ENCODE results near the gene GCSH. TPM values are rescaled to one million over a fixed set of nuclear protein-coding genes. Genes with fewer than 3 reads are reported as not detected.

Gene GCSH
- total RNA-seq, 1 donor from 2014 or later: 50.8 TPM

- ATAC-seq: no peak
- intact Hi-C loops (cut with micrococcal nuclease): no loop called here
- no peak for DNase-seq
These were observed 10.8 kb upstream of the GCSH start for GRCh38 chr16:81106826-81107503.

- ATAC-seq: no peak
- intact Hi-C loops (cut with micrococcal nuclease): no loop called here
- DNase-seq: no peak
These were observed 9.8 kb upstream of the GCSH start for GRCh38 chr16:81105946-81106345.

DNA sequence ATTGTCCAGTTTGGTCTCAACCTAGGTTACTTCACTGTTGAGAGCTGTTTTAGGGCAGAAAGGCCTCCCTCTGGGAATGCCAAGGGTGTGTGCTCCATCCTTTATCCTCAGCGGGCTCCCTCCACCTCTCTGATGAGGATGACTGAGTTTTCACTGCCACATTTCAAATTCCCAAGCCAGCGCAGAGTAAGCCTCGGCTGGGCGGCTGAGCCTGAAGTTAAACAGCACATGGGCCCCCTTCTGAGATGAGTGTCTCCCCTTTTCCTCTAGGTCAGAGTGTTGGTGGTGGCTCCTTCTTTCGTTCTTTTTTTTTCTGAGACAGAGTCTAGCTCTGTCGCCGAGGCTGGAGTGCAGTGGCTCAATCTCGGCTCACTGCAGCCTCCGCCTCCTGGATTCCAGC, 5.5 kb upstream of the GCSH start:
- no peak for DNase-seq
- intact Hi-C loops (cut with micrococcal nuclease): no loop called here
- no peak for ATAC-seq

GRCh38 chr16:81099958-81100357, 3.8 kb upstream of the GCSH start:
- ATAC-seq: no peak
- intact Hi-C loops (cut with micrococcal nuclease): no loop called here
- no peak for DNase-seq

- no peak for DNase-seq
- intact Hi-C loops (cut with micrococcal nuclease): no loop called here
- no peak for ATAC-seq
These were observed 1.0 kb upstream of the GCSH start for GRCh38 chr16:81097230-81097629.

GRCh38 chr16:81096715-81097208, 567 bp upstream of the GCSH start:
- ATAC-seq (no peak), DNase-seq (no peak)
- intact Hi-C loops (cut with micrococcal nuclease): no loop called here

DNA sequence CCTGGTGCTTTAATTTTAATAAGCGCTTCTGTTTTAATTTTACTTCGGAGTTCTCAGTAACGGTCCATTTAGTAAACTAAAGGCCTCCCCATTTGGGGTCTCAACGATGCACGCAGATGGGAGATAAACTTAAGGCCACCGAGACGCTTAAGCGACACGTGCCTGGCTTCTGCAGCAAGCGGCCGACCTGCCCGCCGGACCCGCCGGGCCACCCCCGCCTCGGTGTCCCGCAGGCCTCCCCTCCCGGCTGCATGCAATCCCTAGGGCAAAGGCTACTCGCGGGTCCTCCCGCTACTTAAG, 592 bp downstream of the GCSH start:
- DNase-seq: no peak
- ATAC-seq: no peak
- intact Hi-C loops (cut with micrococcal nuclease): no loop called here

- ATAC-seq (no peak), DNase-seq (no peak)
- intact Hi-C loops (cut with micrococcal nuclease): no loop called here
These were observed 1.4 kb downstream of the GCSH start for GRCh38 chr16:81094771-81095251.

DNA sequence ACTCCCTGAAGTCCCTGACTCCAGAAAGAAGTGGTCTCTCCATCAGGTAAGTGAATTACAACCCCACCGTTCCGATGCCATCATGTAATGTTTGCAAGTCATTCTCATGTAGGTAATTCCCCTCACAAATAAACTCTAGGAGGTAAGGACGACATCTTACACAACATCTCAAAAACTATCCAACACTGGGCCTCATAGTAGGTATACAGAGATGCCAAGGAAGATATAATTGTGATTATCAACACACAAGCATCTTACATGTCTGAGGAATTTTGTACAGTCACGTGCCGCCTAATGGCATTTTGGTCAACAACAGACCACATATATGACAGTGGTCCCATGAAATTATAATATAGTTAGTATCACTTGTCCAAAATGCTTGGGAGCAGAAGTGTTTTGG, 7.4 kb downstream of the GCSH start:
- intact Hi-C loops (cut with micrococcal nuclease): no loop called here
- ATAC-seq (no peak), DNase-seq (no peak)

DNA sequence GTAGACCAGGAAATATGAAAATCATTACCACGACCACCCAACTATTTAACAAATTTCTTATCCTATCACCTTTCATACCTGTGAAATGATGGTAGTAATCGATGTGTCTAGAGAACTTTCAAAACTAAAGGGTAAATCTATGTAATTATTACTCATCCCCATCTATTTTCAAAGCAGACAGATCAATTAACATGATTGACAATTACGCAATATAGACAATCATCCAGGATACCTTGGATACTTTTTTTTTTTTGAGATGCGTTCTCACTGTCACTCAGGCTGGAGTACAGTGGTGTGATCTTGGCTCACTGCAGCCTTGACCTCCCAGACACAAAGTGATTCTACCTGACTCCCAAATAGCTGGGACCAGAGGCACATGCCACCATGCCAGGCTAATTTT, 15.2 kb downstream of the GCSH start:
- no peak for DNase-seq
- ATAC-seq: no peak
- intact Hi-C loops (cut with micrococcal nuclease): no loop called here

- DNase-seq (no peak), ATAC-seq (no peak)
- intact Hi-C loops (cut with micrococcal nuclease): no loop called here
These were observed 16.0 kb downstream of the GCSH start for GRCh38 chr16:81080233-81080632.

DNA sequence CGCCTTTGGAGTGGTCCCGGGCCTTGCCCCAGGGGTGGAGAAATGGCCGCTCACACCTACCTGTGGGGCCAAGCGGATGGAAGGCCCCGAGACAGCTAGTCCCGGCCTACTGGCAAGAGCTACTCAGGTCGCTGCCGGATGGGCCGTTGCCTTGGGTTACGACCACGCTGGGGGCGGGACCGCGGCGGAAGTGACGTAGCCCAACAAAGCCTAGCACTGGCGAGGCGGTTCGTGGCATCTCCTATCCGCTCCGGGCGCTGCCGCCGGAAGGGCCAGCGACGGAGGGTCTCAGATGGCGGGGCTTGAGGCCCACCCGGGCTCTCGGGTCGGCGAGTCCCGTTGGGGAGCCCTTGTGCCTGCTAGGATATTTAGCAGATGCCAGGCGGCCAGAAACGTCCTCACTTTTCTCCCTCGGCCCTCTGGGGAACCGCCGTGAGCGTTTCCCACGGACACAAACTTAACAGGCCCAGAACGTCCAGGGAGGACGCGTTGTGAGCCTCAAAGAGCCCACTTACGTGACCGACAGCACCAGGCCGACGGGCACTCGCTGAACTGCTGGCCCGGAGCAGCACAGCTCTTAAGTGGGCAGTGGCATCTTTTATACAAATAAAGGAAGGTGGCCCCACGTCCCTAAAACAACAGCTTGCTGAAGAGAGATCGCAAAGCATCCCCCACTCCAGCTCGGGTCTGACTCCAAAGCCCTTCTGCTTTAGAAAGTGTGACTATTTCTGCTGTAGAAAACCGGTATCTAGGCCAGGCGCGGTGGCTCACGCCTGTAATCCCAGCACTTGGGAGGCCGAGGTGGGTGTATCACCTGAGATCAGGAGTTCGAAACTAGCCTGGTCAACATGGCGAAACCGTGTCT, 18.9 kb downstream of the GCSH start, which contains the start of gene C16orf46:
C16orf46 (minus strand) TSS at position 163 of the 865 bp plus-strand sequence. CDS start 13,283 bp downstream, outside the sequence.
- DNase-seq (peak; percentile 98), ATAC-seq (peak; percentile 99)
- intact Hi-C loops (cut with micrococcal nuclease): loop anchor here (5.0 kb wide), 1 partner anchor 70 kb away; the partner anchor contains the start of genes CENPN and CMC2

GRCh38 chr16:81076566-81077075, 19.6 kb downstream of the GCSH start:
- intact Hi-C loops (cut with micrococcal nuclease): loop anchor here (5.0 kb wide), 1 partner anchor 69 kb away; the partner anchor contains the start of genes CENPN and CMC2
- DNase-seq: peak; percentile 92

DNA sequence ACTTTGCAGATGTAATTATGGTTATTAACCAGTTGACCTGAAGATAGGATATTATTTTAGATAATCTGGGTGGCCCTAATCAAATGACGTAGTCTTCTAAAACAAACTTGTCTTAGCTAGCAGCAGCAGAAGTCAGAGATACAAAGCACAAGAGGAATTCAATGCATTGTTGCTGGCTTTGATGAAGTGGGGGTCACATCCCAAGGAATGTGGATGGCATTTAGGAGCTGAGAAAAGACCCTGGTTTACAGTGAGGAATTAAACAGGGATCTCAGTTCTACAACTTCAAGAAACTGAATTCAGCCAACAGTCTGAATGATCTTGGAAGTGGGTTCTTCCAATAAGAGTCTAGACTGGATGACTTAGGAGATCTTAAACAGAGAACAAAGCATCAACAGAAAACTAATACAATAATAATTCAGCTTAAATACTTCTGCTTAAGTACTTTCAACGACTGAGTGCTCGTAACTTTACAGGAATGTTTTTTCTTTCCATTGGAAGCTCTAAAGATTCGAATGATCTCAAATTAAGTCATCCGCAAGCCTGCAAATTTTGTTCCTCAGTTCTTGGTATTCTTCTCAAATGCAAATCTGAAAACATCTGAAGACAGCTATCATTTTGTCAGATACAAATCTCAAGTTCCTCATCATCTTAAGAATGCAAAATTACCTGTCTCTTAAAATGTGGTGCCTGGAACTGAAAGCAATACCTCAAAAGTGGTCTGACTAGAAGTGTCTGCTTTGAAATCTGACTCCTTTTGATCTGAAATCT, 22.4 kb downstream of the GCSH start:
- DNase-seq: no peak
- intact Hi-C loops (cut with micrococcal nuclease): no loop called here

More at GRCh38 chr16:81076566-81077075, 19.6 kb downstream of the GCSH start:
- peak; percentile 95 for ATAC-seq

GRCh38 chr16:81071805-81072204, 24.4 kb downstream of the GCSH start:
- intact Hi-C loops (cut with micrococcal nuclease): no loop called here
- DNase-seq (no peak), ATAC-seq (no peak)

More for the DNA sequence above, 22.4 kb downstream of the GCSH start:
- no peak for ATAC-seq

- no peak for DNase-seq
- intact Hi-C loops (cut with micrococcal nuclease): no loop called here
- peak; percentile 71 for ATAC-seq
These were observed 25.2 kb downstream of the GCSH start for GRCh38 chr16:81070979-81071378.

DNA sequence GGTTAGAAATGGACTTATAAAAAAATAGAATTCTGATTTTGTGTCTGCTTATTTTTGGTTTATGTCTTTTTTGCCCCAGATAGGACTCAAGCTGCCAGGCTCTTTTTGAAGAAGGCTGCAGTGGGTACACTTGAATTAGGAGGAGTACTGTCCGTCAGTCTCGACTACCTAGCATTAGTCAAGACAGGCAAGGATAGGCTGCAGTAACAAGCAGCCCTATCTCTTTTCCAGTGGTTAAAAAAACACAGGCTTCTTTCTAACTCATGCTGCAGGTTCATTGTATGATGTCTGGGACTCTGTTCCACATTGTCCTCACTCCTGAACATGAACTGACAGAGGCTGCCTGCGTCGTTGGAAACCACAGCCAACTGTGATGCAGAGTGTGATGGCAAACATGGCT, 27.1 kb downstream of the GCSH start:
- no peak for DNase-seq
- ATAC-seq: no peak
- intact Hi-C loops (cut with micrococcal nuclease): no loop called here

DNA sequence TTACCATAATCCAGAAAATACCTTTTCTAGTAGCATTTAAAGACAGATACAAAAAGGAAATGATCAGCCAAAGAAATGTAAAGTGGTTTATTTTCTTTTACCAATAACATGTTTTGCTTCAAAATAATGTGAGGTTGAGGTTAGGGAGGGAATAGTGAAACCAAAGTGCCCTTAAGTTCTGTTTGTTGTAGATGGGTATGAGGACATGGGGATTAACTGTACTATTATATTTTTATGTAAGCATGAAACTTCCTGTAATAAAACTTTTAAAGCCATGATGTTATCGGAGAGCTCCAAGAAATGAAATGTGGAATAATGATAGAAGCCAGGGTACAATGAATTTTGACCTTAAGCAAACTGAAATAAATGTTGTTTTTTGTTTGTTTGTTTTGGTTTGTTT, 29.0 kb downstream of the GCSH start:
- ATAC-seq (no peak), DNase-seq (no peak)
- intact Hi-C loops (cut with micrococcal nuclease): no loop called here

DNA sequence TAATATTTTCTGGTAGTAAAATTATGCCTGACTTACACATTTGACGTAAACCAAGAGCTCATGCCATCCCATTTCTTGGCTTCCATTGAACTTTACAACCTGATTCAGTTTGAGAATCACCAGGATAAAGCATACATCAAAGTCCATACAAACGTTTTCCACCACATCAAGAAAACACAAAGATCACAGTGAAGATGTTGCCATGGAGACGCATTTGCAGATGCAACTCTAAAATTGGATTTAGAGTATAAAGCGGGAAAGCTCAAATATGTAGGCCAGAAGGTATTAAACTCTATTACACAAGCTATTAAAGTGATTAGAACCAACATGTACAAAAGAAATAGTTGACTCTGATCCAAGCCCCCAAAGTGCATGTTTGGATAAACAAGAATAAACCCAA, 29.5 kb downstream of the GCSH start:
- intact Hi-C loops (cut with micrococcal nuclease): no loop called here
- no peak for DNase-seq
- ATAC-seq: no peak

All from left ventricle myocardium superior (tissue), 1 donor.